HG02763 (cell line): ENCODE data around the gene CADPS2.
A peak's percentile ranks its signal among the peaks of the same experiment; 100 is the strongest.

Experiments
- ATAC-seq: cut with Tn5 transposase; IDR thresholded peaks from one replicate; pipeline ENCODE4 v1.9.1; 2021; ENCODE audit warnings: mild to moderate bottlenecking, moderate library complexity; ENCODE audit not compliant: unreplicated experiment

The CADPS2 gene

DNA sequence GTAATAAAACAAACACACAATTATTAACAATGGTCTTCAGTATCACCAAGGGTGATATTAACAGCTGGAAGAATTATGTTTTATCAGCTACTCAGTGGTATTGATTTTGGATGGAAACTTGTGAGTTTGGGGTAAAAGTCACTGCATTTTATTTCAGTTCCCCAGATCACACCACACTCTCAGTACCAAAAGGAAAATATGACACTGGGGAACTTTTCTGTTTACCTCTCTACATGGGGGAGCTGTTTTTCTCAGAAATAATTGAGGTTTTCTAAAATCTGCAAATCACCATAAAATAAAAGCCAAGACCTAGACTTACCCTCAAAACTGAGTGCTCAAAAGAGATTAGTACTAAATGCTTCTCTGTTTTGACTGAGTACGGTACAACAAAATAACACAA lies 483.1 kb downstream of the CADPS2 start:
- ATAC-seq: no peak

DNA sequence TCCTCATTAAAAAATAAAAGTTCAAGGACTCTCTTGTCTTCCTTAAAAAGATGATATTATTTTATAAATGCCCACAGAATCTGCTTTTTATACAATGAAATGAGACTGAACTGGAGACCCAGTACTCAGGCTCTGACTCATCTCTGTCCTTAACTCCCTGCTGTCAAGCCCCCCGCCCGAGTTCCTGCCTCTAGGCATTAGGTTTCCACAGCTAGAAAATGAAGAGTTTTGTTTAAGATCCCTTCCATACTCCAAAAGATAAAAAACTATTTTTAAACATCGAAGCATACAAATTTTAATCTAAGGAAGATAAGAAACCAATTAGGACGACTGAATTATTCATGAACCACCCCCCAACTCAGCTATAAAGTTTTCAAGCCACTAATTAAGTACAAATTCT lies 484.0 kb downstream of the CADPS2 start:
- no peak for ATAC-seq

DNA sequence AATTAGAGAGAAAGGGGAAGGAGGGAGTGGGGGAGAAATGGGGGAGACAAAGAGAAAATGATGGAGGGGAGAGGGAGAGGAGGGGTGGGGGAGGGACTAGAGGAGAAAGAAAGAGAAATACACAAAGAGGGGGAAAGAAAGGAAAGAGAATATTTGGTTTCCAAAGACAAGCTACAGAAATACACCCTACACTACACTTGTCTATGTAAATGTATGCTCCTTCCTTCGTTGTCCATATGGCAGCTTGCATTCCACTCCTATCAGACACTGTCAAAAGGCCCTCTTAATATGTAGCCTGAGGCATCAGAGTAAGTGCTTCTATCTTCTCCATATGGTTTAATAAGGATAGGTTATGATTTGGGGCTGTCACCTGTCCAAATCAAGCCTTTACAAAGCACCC lies 488.9 kb downstream of the CADPS2 start:
- ATAC-seq: no peak

DNA sequence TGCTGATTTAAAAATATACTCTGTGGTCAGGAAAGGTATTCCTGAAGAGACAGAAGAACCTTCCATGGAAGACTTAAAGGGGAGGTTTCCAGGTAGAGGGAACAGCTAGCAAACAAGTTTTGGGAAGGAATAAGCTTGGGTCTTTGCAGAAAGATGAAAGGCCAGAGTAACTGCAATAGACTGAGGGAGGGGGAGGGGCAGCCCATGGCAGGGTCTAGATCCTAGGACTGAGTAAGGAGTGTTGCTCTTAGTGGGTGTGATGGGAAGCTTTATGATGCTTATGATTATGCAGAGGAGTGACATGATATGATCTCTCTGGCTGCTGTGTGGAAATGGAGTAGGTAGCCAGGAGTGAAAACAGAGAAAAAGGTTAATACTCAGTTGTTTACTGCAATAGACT lies 491.7 kb downstream of the CADPS2 start:
- ATAC-seq: no peak

DNA sequence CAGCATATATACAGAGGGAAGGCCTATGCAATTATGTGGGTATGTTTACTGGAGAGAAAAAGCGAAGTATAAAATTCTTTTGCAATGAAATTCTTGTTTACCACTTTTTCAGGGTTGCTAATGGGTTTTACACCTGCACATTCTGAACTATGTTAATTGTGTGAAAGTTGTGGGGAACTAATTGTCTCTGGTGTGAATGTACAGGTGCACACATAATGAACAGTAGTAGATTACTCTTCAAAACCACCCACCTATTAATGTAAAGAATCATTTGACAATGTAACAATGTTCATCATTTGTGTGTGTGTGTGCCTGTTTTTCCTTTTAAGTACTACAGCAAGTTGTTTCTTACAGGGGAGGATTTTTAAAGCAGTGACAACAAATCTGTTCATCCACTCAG lies 501.7 kb downstream of the CADPS2 start:
- ATAC-seq: no peak

DNA sequence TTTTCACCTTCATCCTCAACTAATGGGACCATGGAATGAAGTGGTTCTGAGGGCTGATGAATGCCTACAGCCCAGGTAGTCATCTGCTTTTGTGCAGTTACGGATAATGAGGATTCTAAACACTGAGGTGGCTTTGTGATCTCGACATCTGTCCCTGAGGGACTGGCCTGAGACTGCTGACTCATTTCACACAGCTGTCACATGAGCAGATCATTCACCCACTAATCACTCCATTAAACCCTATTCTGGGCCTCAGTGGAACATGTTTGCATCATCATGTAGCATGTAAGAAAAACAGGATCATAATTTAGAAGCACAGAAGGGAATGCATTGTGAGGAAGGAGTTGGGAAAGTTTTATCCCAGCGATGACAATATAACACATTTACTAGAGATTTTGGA lies 502.3 kb downstream of the CADPS2 start:
- peak; percentile 88 for ATAC-seq

DNA sequence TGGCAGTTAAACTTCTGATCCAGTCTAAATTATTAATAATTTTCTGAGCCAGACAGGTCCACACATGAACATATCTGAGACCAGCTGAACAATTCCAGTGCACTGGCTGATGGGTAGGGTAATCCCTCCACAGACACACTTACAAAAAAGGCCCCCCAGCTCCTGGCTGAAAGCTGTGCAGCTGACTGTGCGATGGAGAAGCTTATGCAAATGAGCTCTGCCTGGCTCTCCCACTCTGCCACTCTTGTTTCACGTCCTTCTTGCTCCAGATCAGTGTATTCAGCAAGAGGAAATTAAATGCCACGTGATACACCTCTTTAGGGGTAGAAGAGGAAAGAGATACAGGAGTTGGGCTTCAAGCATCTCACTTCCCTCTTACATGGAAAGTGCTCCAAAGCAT lies 505.3 kb downstream of the CADPS2 start:
- no peak for ATAC-seq

DNA sequence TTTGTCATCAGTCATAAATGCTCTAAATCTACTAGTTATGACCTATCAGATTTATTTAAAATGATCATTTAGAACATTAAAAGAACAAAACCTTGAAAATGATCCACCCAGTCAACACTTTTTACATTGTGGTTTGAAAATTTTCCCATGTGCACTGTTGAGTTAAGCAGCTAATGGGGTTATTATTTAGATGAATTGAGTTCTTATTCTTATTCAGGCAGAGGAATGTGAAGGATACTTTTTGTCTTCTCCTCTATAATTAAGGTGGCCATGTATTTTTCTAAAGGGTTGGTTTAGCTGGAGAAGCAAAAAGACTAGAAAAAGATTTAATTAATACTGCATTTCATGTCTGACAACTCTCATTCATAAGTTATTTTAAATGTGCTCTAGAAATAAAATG lies 506.8 kb downstream of the CADPS2 start:
- ATAC-seq: no peak

DNA sequence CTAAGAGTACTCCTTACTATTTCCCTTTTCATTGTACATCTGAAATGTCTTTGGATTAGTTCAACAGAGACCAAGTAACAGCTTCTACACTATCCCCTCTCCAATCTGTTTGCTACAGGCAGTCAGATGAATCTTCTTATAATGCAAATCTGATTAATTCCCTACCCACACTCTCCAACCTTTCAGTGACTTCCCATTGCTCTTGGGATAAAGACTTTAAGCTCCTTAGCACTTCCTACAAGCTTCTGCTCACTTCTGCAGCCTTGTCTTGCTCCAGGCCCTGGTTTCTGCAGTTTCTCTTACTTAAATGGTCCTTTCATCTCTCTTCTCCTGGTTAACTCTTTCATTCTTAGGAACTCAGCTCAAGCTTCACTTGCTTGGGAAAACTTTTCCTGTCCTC lies 516.5 kb downstream of the CADPS2 start:
- ATAC-seq: no peak

DNA sequence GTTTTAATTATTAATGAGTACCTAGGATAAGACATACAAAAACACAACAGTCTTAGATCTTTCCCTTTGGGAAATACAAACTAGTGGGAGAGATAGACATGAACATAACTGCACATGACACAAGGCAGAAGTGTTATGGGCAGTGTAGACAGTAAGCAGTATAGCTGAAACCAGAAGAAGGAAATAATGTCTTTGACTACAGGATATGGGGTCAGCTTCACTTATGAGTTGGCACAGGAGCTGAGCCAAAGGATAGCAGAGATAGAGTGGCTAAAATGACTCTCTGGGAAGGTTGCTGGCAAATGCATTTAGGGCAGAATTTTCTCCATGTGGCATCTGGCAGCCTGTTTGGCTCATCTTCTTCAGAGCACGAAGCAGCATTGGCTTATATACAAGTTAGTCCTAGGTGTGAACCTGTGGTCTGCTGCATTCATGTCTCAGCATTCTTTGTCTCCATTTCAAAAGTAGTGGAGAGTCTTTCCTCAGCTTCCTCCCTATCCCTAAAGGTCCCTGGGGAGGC lies 521.4 kb downstream of the CADPS2 start:
- no peak for ATAC-seq

DNA sequence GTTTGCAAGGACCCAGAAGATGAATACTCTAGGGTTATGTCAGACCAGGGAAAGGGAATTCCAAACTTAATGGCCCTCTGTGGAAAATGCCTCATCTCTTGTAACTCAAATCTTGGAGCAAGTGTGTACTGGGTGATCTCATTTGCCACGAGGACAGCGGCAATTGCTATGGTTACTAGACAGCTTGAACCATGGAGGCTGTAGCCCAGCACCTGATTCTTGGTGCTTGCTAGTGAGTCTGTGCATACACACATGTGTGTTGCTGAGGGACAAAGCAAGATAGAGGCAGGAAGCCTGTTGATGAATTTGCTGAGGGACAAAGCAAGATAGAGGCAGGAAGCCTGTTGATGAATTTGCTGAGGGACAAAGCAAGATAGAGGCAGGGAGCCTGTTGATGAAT lies 523.1 kb downstream of the CADPS2 start:
- no peak for ATAC-seq

DNA sequence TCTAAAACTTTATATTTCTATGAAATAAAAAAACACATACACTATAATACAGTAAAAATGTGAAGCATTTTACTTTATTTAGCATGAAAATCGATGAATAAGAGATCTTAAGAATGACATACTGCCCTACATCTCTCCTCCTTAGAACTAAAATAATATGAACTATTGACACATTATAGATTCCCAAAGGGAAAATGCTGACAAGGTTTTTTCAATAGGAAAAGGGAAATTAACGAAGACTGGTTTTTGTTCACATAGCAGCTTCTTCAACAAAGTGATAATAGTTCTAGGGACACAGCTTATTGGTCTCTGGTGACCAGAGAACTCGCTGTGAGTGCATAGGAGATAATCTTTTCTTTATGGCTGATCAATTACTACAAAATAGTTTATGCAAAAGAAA lies 523.8 kb downstream of the CADPS2 start:
- no peak for ATAC-seq

DNA sequence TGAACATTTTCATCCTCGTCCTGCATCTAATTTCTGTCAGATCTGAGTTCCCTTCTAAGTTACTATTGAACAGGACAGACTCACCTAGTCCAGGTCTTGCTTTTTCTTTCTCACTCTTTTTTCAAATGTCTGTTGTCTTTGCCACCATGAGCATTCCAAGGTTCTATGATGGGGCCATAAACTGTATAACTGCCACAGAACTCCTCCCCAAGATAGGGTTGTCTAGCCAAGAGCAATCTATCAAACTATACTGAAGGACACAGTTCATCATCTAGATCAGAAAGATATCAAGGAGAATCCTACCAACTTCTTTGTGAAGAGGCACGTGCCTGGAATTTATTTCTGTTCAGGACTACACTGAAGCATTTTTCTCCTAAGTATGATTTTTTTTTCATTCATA lies 531.6 kb downstream of the CADPS2 start:
- ATAC-seq: no peak

DNA sequence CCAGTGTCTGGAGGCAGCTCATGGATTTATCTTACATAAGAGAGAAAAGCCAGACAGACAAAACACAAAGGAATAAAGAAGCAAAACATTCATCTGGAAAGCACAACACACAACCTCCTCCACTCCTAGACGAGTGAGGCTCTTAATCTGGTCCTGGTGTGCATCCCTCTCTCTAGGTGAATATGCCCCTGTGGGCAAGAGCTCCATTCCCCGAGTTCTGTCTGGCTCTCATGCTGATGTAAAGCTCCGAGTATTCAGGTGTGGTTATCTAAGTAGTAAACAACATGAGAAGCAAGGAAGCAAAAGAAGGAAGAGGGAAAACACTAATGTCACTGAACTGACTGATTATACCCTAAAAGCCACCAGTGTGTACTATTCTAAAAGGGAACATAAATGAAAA lies 533.8 kb downstream of the CADPS2 start:
- ATAC-seq: no peak

DNA sequence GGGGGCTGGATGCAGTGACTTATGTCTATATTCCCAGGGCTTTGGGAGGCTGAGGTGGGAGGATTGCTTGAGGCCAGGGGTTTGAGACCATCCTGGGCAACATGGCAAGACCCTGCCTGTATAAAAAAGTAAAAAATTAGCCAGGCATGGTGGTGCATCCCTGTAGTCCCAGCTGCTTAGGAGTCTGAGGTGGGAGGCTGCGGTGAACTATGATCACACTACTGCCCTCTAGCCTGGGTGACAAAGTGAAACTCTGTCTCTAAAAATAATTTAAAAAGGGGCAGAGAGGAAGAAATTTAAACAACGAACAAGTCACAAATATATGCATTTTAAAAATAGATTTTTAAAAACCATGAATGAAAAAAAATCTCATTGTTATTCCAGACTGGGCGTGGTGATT lies 535.6 kb downstream of the CADPS2 start:
- no peak for ATAC-seq

DNA sequence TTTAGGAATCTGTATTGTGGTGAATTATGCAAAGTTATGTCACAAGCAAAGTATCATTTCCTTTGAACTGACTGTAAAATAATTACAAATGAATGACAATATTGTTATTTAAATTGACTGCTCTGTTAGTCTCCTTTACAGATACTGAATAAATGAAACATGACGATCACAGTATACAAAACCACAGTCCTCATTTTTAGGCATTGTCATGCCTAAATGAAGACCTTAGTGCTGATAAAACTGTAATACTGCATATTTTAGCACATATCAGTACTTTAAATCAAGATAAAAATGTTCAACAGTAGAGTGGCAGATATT lies 542.0 kb downstream of the CADPS2 start:
- ATAC-seq: no peak

DNA sequence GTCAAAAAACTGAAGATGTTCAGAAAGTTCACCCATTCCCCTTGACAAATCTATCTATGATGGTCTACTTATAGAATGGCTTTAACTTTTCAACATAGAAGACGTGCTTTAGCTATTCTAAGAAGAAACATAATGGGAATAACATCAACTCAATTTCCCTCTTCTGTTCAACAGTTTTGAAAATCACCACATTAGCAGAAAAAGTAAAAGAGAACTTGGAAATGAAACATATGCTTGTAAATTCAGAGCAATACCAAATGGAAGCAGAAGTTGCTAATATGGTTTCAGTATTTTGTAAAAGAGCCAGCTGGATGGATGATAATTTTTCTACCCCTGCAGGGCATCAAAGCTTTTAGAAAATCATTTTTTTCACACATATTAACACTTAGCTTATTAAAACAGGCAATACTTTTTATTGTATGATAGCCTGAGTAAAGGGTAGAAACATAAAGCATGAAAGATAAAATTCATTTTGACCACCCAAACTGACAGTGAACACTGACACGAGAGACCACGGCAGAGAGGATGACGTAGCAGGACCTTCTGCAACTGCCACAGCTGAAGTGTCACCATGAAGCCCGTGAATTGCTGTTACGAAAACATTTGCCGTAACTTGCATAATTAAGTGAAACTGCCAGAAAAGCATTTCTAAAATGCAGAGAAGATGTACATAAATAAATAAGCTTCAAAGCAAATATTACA lies 542.5 kb downstream of the CADPS2 start:
- ATAC-seq: no peak

DNA sequence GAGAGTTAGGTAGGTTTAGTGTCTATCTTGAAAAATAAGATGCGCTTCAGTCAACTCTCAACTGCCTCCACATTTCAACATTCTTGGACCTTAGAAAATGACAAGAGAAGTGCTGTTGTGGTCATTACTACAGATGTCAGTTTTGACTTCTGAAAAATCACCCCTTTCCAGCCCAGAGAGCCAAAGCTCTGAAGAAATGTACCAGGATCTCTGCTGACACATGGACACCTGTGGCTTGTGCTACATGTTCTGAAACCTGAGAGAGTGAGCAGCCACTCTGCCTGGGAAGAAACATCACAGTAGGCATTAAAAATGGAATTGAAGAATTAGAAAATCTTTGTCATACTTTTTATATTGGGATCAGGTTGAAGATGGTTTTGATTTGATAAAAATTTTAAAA lies 545.8 kb downstream of the CADPS2 start:
- no peak for ATAC-seq

DNA sequence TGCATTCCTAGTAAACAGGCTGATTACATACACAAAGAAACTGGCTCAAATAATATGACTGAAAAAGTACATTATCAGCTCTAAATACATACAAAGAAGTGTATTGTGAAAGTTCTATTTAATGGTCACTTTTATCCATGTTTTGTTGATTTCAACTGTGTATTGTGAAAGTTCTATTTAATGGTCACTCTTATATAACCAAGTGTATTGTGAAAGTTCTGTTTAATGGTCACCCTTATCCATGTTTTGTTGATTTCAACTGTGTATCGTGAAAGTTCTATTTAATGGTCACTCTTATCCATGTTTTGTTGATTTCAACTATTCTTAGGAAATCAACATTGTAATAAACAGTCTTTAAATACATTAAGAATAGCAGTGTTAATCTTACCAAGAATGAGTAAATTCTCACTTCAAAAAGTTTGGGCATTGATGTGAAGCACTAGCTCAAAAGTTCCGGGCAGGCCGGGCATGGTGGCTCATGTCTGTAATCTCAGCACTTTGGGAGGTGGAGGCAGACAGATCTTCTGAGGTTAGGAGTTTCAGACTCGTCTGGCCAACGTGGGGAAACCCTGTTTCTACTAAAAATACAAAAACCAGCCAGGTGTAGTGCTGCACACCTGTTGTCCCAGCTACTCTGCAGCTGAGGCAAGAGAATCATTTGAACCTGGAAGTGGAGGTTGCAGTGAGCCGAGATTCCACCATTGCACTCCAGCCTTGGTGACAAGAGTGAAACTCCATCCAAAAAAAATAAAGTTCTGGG lies 546.9 kb downstream of the CADPS2 start:
- no peak for ATAC-seq

DNA sequence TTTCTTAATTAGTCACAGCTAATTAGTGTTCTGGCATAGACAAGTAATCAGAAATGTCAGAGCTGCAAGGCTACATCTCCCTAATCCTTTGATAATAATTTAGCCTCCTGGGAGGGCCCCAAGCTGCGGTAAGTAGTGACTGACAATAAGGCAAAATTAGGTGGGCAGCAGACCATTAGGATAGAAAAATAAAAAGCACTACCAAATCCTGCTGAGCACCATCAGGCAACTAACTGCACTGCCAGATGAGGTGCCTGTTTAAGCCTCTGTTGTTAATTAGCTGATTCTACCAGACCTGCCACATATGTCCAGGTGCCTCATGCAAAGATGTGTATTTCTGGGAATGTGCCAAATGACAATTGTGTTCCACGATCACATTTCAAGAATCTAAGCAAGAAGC lies 549.2 kb downstream of the CADPS2 start:
- no peak for ATAC-seq

DNA sequence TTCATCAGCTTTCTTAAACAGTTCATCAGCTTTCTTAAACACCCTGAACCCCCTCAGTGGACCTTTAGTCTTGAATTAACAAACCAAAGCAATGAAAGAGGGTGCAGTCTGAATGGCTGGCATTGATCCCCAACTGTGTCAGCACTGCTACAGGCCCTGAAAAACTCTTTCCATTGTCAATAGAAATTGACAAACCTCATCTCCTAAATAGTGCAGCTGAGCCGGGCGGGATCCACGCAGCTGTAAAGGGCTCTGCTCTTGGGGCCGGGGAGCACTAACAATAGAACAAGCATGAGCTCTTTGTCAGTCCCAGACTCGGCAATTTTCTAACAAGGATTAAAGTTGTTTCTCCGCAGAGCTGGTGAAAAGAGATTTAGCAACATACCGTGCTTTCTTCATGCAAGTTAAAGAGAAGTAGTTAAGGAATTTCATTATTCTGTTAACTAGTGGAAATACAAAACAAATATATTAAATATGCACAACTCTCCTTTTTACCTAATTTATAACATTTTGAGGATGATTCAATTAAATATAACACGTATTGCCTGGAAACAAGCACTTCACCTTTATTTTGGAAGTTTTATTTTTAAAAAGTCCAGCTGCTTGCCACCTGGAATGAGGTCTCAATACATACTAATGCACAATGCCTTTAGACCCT lies 557.0 kb downstream of the CADPS2 start:
- ATAC-seq: no peak

DNA sequence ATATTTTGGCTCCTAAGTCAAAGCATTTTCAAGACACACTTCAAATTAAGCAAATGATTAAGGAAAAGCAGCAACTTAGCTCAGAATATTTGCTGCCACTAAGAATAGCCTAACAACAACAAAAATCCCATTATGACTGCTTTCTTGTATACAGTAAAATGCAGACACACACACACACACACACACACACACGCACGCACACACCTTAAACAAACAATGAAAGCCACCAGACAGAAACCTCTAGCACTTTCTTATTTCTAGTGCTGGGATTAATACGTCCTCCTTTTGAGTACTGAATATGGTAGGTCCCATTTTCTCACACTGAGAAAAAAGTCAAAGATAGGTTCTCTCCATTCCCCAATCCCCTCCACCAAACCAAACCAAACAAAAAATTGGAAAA lies 558.3 kb downstream of the CADPS2 start:
- ATAC-seq: no peak
